H1 (cell line): Measurements from ENCODE around the gene SMG9.

Source experiments
- CTCF ChIP-seq, 3 experiments: IDR thresholded peaks; 1 replicate in 2 of 3; 2 replicates in 1 of 3; pipeline versions ENCODE4 v1.5.1 to v1.6.1; 2011; ENCODE audit warnings: low read length in 3 of 3, mild to moderate bottlenecking in 3 of 3, inconsistent platforms in 2 of 3, low read depth in 1 of 3, moderate library complexity in 1 of 3; ENCODE audit not compliant: insufficient read depth in 1 of 3; ENCODE audit errors: control extremely low read depth in 1 of 3
- POLR2A ChIP-seq, 2 experiments: IDR thresholded peaks; 1 replicate in 1 of 2; 2 replicates in 1 of 2; pipeline ENCODE4 v1.6.1; 2011; ENCODE audit warnings: low read depth in 2 of 2, low read length in 2 of 2, mild to moderate bottlenecking in 2 of 2; ENCODE audit errors: control extremely low read depth in 1 of 2
- POLR2AphosphoS5 ChIP-seq: IDR thresholded peaks from 2 replicates; pipeline ENCODE4 v1.6.1; 2011; ENCODE audit warnings: low read depth, low read length
- SIRT6 ChIP-seq: IDR thresholded peaks from one replicate; pipeline ENCODE4 v1.7.1; 2012; ENCODE audit warnings: low read length, inconsistent platforms
- USF2 ChIP-seq: IDR thresholded peaks from 2 replicates; pipeline ENCODE4 v1.6.1; 2011; ENCODE audit warnings: low read length, improper control_type of control experiment

DNA sequence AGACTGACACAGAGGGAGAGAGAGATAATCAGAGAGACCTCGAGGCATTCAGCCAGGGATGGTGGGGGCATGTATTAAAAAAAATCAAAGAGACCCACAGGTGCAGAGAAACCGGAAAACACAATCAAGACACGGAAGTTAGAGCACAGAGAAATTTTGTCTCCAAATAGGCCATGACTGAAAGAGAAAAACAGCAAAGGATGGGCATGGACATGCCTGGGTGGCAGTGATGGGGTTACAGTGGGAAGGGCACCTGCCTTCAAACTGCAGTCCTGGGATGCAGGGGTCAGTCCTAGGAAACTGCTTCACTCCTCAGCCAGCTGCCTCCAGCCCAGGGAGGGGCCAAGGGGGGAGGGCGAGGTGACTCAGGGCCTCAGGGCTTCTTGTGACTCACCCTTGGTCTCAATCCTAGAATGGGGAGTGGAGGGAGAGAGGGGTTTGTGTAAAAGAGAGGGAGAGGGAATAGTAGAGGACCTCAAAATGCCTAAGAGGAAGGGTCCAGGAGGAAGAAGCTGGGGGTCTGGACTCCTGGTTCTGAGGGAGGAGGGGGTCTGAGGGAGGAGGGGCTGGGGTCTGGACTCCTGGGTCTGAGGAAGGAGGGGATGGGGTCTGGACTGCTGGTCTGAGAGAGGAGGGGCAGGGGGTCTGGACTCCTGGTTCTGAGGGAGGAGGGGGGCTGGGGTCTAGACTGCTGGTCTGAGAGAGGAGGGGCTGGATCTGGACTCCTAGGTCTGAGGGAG lies 29.6 kb upstream of the SMG9 start:
- TF ChIP-seq POLR2A (IDR thresholded peaks at IDR 0.05; ENCODE audit: control extremely low read depth in 1 of 2, low read depth in 2 of 2, low read length in 2 of 2) (no peak), POLR2AphosphoS5 (no peak), USF2 (no peak), CTCF (IDR thresholded peaks at IDR 0.05; ENCODE audit: control extremely low read depth in 1 of 3, insufficient read depth in 1 of 3, low read depth in 1 of 3, low read length in 3 of 3) (no peak), SIRT6 (no peak)
